ENCODE results near the gene PPP1R9A.

The PPP1R9A gene

GRCh38 chr7:95200741-95201140, 293.3 kb downstream of the PPP1R9A start:
- no peak for ATAC-seq
- TF ChIP-seq ZNF70 (CRISPR knock-in tag; IDR thresholded peaks at IDR 0.05) (no peak), CSRNP3 (CRISPR knock-in tag; IDR thresholded peaks at IDR 0.05) (no peak), ISL1 (CRISPR knock-in tag; IDR thresholded peaks at IDR 0.05) (no peak), SNAI2 (CRISPR knock-in tag; IDR thresholded peaks at IDR 0.05) (no peak), RARB (CRISPR knock-in tag; IDR thresholded peaks at IDR 0.05) (no peak), ZNF8 (CRISPR knock-in tag; IDR thresholded peaks at IDR 0.05) (no peak), ZNF565 (CRISPR knock-in tag; conservative IDR thresholded peaks at IDR 0.05; ENCODE audit: low read depth) (no peak), CSDC2 (CRISPR knock-in tag; IDR thresholded peaks at IDR 0.05) (no peak), OSR1 (CRISPR knock-in tag; IDR thresholded peaks at IDR 0.05) (no peak), ZFP30 (CRISPR knock-in tag; IDR thresholded peaks at IDR 0.05) (no peak), TOX (CRISPR knock-in tag; IDR thresholded peaks at IDR 0.05; ENCODE audit: borderline replicate concordance) (no peak), CREB5 (CRISPR knock-in tag; IDR thresholded peaks at IDR 0.05; ENCODE audit: low read depth) (no peak), TSHZ2 (CRISPR knock-in tag; IDR thresholded peaks at IDR 0.05) (no peak), POU6F1 (CRISPR knock-in tag; IDR thresholded peaks at IDR 0.05; ENCODE audit: borderline replicate concordance, low read depth) (no peak), ZC3H10 (CRISPR knock-in tag; IDR thresholded peaks at IDR 0.05) (no peak), ARNTL (CRISPR knock-in tag; IDR thresholded peaks at IDR 0.05; ENCODE audit: borderline replicate concordance, low read depth) (no peak), GLIS3 (CRISPR knock-in tag; IDR thresholded peaks at IDR 0.05) (no peak), ZFP3 (CRISPR knock-in tag; IDR thresholded peaks at IDR 0.05) (no peak)

GRCh38 chr7:95201727-95202126, 294.3 kb downstream of the PPP1R9A start:
- TF ChIP-seq GLIS3 (CRISPR knock-in tag; IDR thresholded peaks at IDR 0.05), result no peak
- TF ChIP-seq SNAI2 (CRISPR knock-in tag; IDR thresholded peaks at IDR 0.05), result no peak
- no peak for TF ChIP-seq CREB5 (CRISPR knock-in tag; IDR thresholded peaks at IDR 0.05; ENCODE audit: low read depth)
- no peak for TF ChIP-seq ZFP30 (CRISPR knock-in tag; IDR thresholded peaks at IDR 0.05)
- no peak for TF ChIP-seq ZFP3 (CRISPR knock-in tag; IDR thresholded peaks at IDR 0.05)
- TF ChIP-seq ARNTL (CRISPR knock-in tag; IDR thresholded peaks at IDR 0.05; ENCODE audit: borderline replicate concordance, low read depth), result no peak
- TF ChIP-seq ISL1 (CRISPR knock-in tag; IDR thresholded peaks at IDR 0.05), result no peak
- TF ChIP-seq CSDC2 (CRISPR knock-in tag; IDR thresholded peaks at IDR 0.05), result no peak
- TF ChIP-seq PPARA (CRISPR knock-in tag; IDR thresholded peaks at IDR 0.05; ENCODE audit: borderline replicate concordance), result no peak
- TF ChIP-seq TOX (CRISPR knock-in tag; IDR thresholded peaks at IDR 0.05; ENCODE audit: borderline replicate concordance), result no peak
- TF ChIP-seq ZNF70 (CRISPR knock-in tag; IDR thresholded peaks at IDR 0.05), result no peak
- TF ChIP-seq PATZ1 (CRISPR knock-in tag; IDR thresholded peaks at IDR 0.05; ENCODE audit: borderline replicate concordance), result no peak
- no peak for TF ChIP-seq CSRNP3 (CRISPR knock-in tag; IDR thresholded peaks at IDR 0.05)
- TF ChIP-seq OSR1 (CRISPR knock-in tag; IDR thresholded peaks at IDR 0.05), result no peak
- no peak for TF ChIP-seq ESRRG (CRISPR knock-in tag; IDR thresholded peaks at IDR 0.05)
- no peak for TF ChIP-seq TCF4 (CRISPR knock-in tag; IDR thresholded peaks at IDR 0.05; ENCODE audit: borderline replicate concordance)
- no peak for ATAC-seq

All from SK-N-SH treated with all-trans-retinoic acid at 6 μM for 48 hours (cell line).